ENCODE results near the gene CNOT6.

Gene CNOT6

GRCh38 chr5:180555168-180555921, 61.2 kb downstream of the CNOT6 start:
- Histone ChIP-seq H3K27me3 (ENCODE audit: control insufficient read depth, insufficient read depth, low read length, poor library complexity, severe bottlenecking) (no peaks in the 10 kb centered on the region), H3K27ac (ENCODE audit: insufficient read depth, low read depth, low read length, poor library complexity, severe bottlenecking) (no peak overlapping the region), H3K9me3 (ENCODE audit: control insufficient read depth, low read length) (no peaks in the 10 kb centered on the region), H3K4me1 (ENCODE audit: control insufficient read depth, insufficient read depth, low read length) (no peaks in the 10 kb centered on the region), H3K4me3 (ENCODE audit: insufficient read depth, low read depth, low read length) (no peak overlapping the region), H3K36me3 (ENCODE audit: control insufficient read depth, insufficient read depth, low read length) (peaks cover 51% of the 10 kb centered on the region)
- WGBS, 2 experiments, result 97% methylated on average over 7 of the region's 7 CpGs

- H3K27me3 ChIP-seq (ENCODE audit: control insufficient read depth, insufficient read depth, low read length, poor library complexity, severe bottlenecking), result no peaks in the 10 kb centered on the region
Measured at GRCh38 chr5:180557217-180557809, 63.1 kb downstream of the CNOT6 start.

GRCh38 chr5:180558232-180558631, 64.1 kb downstream of the CNOT6 start:
- 85 to 94% methylated on average over 11 of the region's 11 CpGs for WGBS, 2 experiments
- Histone ChIP-seq H3K36me3 (ENCODE audit: control insufficient read depth, insufficient read depth, low read length) (peaks cover 32% of the 10 kb centered on the region), H3K27me3 (ENCODE audit: control insufficient read depth, insufficient read depth, low read length, poor library complexity, severe bottlenecking) (no peaks in the 10 kb centered on the region)

More at GRCh38 chr5:180557217-180557809, 63.1 kb downstream of the CNOT6 start:
- no peaks in the 10 kb centered on the region for H3K9me3 ChIP-seq (ENCODE audit: control insufficient read depth, low read length)
- H3K4me1 ChIP-seq (ENCODE audit: control insufficient read depth, insufficient read depth, low read length), result no peaks in the 10 kb centered on the region
- H3K36me3 ChIP-seq (ENCODE audit: control insufficient read depth, insufficient read depth, low read length), result peaks cover 40% of the 10 kb centered on the region
- WGBS, 2 experiments, result 100% methylated on average over 2 of the region's 2 CpGs
- H3K27ac ChIP-seq (ENCODE audit: insufficient read depth, low read depth, low read length, poor library complexity, severe bottlenecking), result no peak overlapping the region
- H3K4me3 ChIP-seq (ENCODE audit: insufficient read depth, low read depth, low read length), result no peak overlapping the region

GRCh38 chr5:180563994-180564393, 69.8 kb downstream of the CNOT6 start:
- Histone ChIP-seq H3K4me1 (ENCODE audit: control insufficient read depth, insufficient read depth, low read length) (no peaks in the 10 kb centered on the region), H3K27me3 (ENCODE audit: control insufficient read depth, insufficient read depth, low read length, poor library complexity, severe bottlenecking) (no peaks in the 10 kb centered on the region), H3K36me3 (ENCODE audit: control insufficient read depth, insufficient read depth, low read length) (peaks cover 38% of the 10 kb centered on the region), H3K9me3 (ENCODE audit: control insufficient read depth, low read length) (no peaks in the 10 kb centered on the region), H3K4me3 (ENCODE audit: insufficient read depth, low read depth, low read length) (no peak overlapping the region), H3K27ac (ENCODE audit: insufficient read depth, low read depth, low read length, poor library complexity, severe bottlenecking) (no peak overlapping the region)
- WGBS, 2 experiments, result 85 to 98% methylated on average over 2 to 3 of the region's 3 CpGs

More at GRCh38 chr5:180558232-180558631, 64.1 kb downstream of the CNOT6 start:
- Histone ChIP-seq H3K4me3 (ENCODE audit: insufficient read depth, low read depth, low read length) (no peak overlapping the region), H3K27ac (ENCODE audit: insufficient read depth, low read depth, low read length, poor library complexity, severe bottlenecking) (no peak overlapping the region), H3K9me3 (ENCODE audit: control insufficient read depth, low read length) (no peaks in the 10 kb centered on the region), H3K4me1 (ENCODE audit: control insufficient read depth, insufficient read depth, low read length) (no peaks in the 10 kb centered on the region)

- H3K9me3 ChIP-seq (ENCODE audit: control insufficient read depth, low read length), result no peaks in the 10 kb centered on the region
- peaks cover 35% of the 10 kb centered on the region for H3K36me3 ChIP-seq (ENCODE audit: control insufficient read depth, insufficient read depth, low read length)
- H3K27ac ChIP-seq (ENCODE audit: insufficient read depth, low read depth, low read length, poor library complexity, severe bottlenecking), result no peak overlapping the region
- 85% methylated on average over 8 of the region's 8 CpGs for WGBS, 2 experiments
- H3K27me3 ChIP-seq (ENCODE audit: control insufficient read depth, insufficient read depth, low read length, poor library complexity, severe bottlenecking), result no peaks in the 10 kb centered on the region
- H3K4me3 ChIP-seq (ENCODE audit: insufficient read depth, low read depth, low read length), result no peak overlapping the region
- H3K4me1 ChIP-seq (ENCODE audit: control insufficient read depth, insufficient read depth, low read length), result no peaks in the 10 kb centered on the region
Measured at GRCh38 chr5:180568914-180569313, 74.7 kb downstream of the CNOT6 start.

GRCh38 chr5:180575571-180575970, 81.4 kb downstream of the CNOT6 start:
- 97 to 100% methylated on average over 1 to 2 of the region's 2 CpGs for WGBS, 2 experiments
- Histone ChIP-seq H3K4me3 (ENCODE audit: insufficient read depth, low read depth, low read length) (no peak overlapping the region), H3K9me3 (ENCODE audit: control insufficient read depth, low read length) (no peaks in the 10 kb centered on the region), H3K27me3 (ENCODE audit: control insufficient read depth, insufficient read depth, low read length, poor library complexity, severe bottlenecking) (no peaks in the 10 kb centered on the region), H3K27ac (ENCODE audit: insufficient read depth, low read depth, low read length, poor library complexity, severe bottlenecking) (no peak overlapping the region), H3K4me1 (ENCODE audit: control insufficient read depth, insufficient read depth, low read length) (no peaks in the 10 kb centered on the region), H3K36me3 (ENCODE audit: control insufficient read depth, insufficient read depth, low read length) (peaks cover 32% of the 10 kb centered on the region)

GRCh38 chr5:180580681-180581080, 86.5 kb downstream of the CNOT6 start:
- H3K9me3 ChIP-seq (ENCODE audit: control insufficient read depth, low read length), result no peaks in the 10 kb centered on the region
- H3K4me1 ChIP-seq (ENCODE audit: control insufficient read depth, insufficient read depth, low read length), result no peaks in the 10 kb centered on the region
- no peaks in the 10 kb centered on the region for H3K27me3 ChIP-seq (ENCODE audit: control insufficient read depth, insufficient read depth, low read length, poor library complexity, severe bottlenecking)
- H3K4me3 ChIP-seq (ENCODE audit: insufficient read depth, low read depth, low read length), result no peak overlapping the region
- WGBS, 2 experiments, result 94 to 96% methylated on average over 6 of the region's 6 CpGs
- peaks cover 19% of the 10 kb centered on the region for H3K36me3 ChIP-seq (ENCODE audit: control insufficient read depth, insufficient read depth, low read length)
- no peak overlapping the region for H3K27ac ChIP-seq (ENCODE audit: insufficient read depth, low read depth, low read length, poor library complexity, severe bottlenecking)

- Histone ChIP-seq H3K27ac (ENCODE audit: insufficient read depth, low read depth, low read length, poor library complexity, severe bottlenecking) (no peak overlapping the region), H3K36me3 (ENCODE audit: control insufficient read depth, insufficient read depth, low read length) (peaks cover 2% of the 10 kb centered on the region), H3K4me3 (ENCODE audit: insufficient read depth, low read depth, low read length) (no peak overlapping the region), H3K27me3 (ENCODE audit: control insufficient read depth, insufficient read depth, low read length, poor library complexity, severe bottlenecking) (peaks cover 11% of the 10 kb centered on the region), H3K4me1 (ENCODE audit: control insufficient read depth, insufficient read depth, low read length) (no peaks in the 10 kb centered on the region), H3K9me3 (ENCODE audit: control insufficient read depth, low read length) (no peaks in the 10 kb centered on the region)
- 90 to 100% methylated on average over 1 to 2 of the region's 2 CpGs for WGBS, 2 experiments
Measured at GRCh38 chr5:180583738-180584137, 89.6 kb downstream of the CNOT6 start.

GRCh38 chr5:180586204-180586603, 92.0 kb downstream of the CNOT6 start:
- Histone ChIP-seq H3K4me3 (ENCODE audit: insufficient read depth, low read depth, low read length) (no peak overlapping the region), H3K9me3 (ENCODE audit: control insufficient read depth, low read length) (no peaks in the 10 kb centered on the region), H3K27me3 (ENCODE audit: control insufficient read depth, insufficient read depth, low read length, poor library complexity, severe bottlenecking) (peaks cover 35% of the 10 kb centered on the region), H3K36me3 (ENCODE audit: control insufficient read depth, insufficient read depth, low read length) (no peaks in the 10 kb centered on the region), H3K27ac (ENCODE audit: insufficient read depth, low read depth, low read length, poor library complexity, severe bottlenecking) (no peak overlapping the region), H3K4me1 (ENCODE audit: control insufficient read depth, insufficient read depth, low read length) (peaks cover 10% of the 10 kb centered on the region)
- WGBS, 2 experiments, result 90 to 96% methylated on average over 3 of the region's 3 CpGs

GRCh38 chr5:180586870-180587269, 92.7 kb downstream of the CNOT6 start:
- no peaks in the 10 kb centered on the region for H3K36me3 ChIP-seq (ENCODE audit: control insufficient read depth, insufficient read depth, low read length)
- H3K9me3 ChIP-seq (ENCODE audit: control insufficient read depth, low read length), result no peaks in the 10 kb centered on the region
- no peak overlapping the region for H3K4me3 ChIP-seq (ENCODE audit: insufficient read depth, low read depth, low read length)
- H3K4me1 ChIP-seq (ENCODE audit: control insufficient read depth, insufficient read depth, low read length), result peaks cover 15% of the 10 kb centered on the region
- H3K27ac ChIP-seq (ENCODE audit: insufficient read depth, low read depth, low read length, poor library complexity, severe bottlenecking), result no peak overlapping the region
- peaks cover 42% of the 10 kb centered on the region for H3K27me3 ChIP-seq (ENCODE audit: control insufficient read depth, insufficient read depth, low read length, poor library complexity, severe bottlenecking)
- WGBS, 2 experiments, result 89 to 92% methylated on average over 10 of the region's 10 CpGs
